Astrocyte of the hippocampus (primary cell): ENCODE measurements around the gene RNF225.
A peak's percentile ranks its signal among the peaks of the same experiment; 100 is the strongest.
"Not testable (repeated sequence)": the region's sequence is repeated elsewhere in the genome, so short reads cannot be mapped to it uniquely, and the experiment has no call there.

Source experiments
- DNase-seq: peaks from one replicate; pipeline ENCODE4 v3.0.0; 2011; ENCODE audit warnings: low read depth, low spot score

Gene RNF225

GRCh38 chr19:58362272-58362994, 33.0 kb upstream of the RNF225 start, which contains the start of gene ZNF497:
ZNF497 (minus strand) TSS chr19:58362751; CDS start chr19:58357635, 5,116 bp downstream.
- peak; percentile 99 for DNase-seq

GRCh38 chr19:58364146-58364545, 31.3 kb upstream of the RNF225 start:
- DNase-seq: no peak

DNA sequence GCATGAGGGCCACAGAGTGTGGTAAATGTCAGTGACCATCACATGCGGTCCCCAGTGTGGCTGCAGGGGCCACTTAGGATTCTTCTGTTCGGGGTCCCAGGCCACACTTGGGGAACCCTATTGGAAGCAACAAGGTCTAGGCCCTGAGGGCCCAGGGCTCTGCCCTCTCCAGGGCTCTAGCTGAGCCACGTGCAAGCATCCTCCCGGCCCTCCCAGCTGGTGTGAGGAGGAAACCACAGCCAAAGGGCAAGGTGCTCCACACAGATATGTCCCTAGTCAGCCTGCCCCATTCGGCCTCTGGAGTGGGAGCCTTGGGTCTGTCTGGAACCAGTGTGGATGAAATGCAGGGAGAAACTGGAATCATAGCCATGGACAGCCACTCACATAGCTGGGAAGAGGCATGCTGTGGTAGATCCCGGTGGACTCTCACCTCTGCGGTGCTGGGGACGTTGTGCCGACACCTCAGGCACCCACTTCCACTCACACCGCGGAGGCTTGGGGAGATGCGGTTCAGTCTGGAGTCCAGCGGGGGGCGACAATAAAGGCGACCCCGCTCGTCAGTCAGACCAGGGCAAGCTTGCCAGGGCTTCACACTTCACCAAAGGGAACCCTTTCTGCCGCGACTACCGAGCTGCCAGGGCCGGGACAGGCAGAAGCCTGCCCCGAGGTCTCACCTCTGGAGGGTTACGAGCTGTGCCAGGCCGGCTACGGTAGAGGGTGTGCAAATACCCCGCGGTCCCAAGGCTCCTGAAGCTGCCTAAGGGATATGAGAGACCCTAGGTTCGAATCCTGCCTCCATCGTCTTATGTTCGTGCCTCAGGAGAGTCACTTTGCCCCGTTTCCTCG, 28.6 kb upstream of the RNF225 start:
- DNase-seq: no peak

- no peak for DNase-seq
Observed at GRCh38 chr19:58367698-58368454, 27.6 kb upstream of the RNF225 start.

GRCh38 chr19:58368561-58369360, 26.7 kb upstream of the RNF225 start:
- no peak for DNase-seq

DNA sequence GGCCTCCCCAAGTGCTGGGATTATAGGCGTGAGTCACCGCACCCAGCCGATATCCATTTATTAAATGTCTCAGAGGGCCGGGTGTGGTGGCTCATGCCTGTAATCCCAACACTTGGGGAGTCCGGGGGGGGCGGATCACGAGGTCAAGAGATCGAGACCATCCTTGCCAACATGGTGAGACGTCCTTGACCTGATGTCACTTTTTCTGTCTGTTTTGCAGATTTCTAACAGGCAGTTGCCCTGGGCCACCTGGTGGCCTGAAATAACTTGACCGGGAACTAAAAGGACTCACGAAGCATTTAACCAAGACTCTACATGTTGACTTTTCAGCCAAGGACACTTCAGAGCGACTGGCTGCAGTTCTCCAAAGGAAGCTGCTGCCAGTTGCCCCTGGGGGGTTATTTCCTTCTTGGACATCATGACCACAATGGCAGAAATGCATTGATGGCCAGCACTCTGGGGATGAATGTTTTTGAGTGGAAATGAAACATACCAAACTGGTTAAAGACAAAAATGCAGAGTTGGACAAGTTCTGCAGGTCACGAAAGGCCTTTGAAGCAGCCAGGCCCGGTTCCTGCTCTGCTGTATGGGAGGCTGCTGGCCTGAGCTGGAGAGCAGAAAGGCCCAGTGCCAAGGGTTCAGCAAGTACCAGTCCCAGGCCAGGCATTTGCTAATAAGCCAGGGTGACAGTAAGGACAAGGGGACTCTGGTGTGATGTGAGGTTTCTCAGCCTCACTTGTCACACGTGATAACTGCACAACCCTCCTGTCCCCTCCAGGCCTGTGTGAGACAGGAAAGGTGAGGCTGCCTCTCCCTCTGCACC, 22.9 kb upstream of the RNF225 start:
- no peak for DNase-seq

- DNase-seq: no peak
Observed at GRCh38 chr19:58374200-58374599, 21.3 kb upstream of the RNF225 start.

DNA sequence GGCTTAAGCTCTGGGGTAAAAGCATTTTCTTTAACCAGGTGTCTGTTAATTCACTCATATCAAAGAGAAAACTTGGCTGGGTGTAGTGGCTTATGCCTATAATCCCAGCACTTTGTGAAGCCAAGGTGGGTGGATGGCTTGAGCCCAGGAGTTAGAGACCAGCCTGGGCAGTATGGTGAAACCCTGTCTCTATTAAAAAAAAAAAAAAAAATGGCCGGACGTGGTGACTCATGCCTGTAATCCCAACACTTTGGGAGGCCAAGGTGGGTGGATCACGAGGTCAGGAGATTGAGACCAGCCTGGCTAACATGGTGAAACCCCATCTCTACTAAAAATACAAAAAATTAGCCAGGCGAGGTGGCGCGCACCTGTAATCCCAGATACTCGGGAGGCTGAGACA, 18.7 kb upstream of the RNF225 start:
- not testable (repeated sequence) for DNase-seq

- DNase-seq: no peak
Observed at GRCh38 chr19:58379246-58379645, 16.2 kb upstream of the RNF225 start.

- DNase-seq: no peak
Observed at GRCh38 chr19:58380037-58380661, 15.3 kb upstream of the RNF225 start.

DNA sequence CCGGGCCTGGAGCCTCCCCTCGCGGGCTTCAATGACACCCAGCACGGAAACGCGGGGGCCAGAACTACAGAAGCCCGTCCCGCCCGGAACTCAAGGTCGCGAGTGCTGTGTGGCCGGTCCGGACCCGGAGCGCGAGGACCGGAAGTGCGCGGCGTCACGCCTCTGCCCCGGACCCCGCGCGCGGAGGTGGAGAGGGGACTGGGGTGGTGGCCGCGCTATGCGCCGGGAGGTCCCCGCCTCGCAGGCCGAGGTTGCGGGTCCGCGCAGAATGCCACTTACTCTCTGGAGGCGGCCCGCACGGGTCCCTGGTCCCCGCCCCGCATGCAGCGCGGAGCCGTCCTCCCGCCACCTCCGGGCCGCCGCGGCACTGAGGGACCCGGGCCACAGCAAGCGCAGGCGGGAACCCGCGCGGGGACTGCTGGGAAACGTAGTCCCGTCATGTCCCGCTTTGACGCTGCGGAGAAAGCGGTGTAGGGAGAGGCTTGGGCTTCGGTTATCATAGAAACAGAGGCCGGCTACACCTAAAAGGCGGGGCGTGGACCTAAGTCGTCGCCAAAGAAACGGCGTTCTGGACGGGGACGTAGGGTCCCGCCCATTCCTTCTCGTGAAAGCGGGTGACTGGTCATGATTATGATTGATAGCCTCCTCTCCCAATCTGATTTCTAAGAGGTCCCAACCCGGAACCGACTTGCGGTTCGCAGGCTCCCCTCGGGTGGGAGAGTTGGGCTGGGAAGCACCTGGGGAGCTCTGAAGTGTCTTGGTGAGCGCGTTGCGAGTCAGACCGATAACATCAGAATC, 14.6 kb upstream of the RNF225 start, which contains the start of gene ZNF837:
TSS of gene ZNF837 (minus strand) at position 369 of the 798 bp plus-strand sequence. CDS start 11,698 bp downstream, outside the sequence.
- peak; percentile 100 for DNase-seq

- no peak for DNase-seq
Observed at GRCh38 chr19:58381460-58382212, 13.8 kb upstream of the RNF225 start.

DNA sequence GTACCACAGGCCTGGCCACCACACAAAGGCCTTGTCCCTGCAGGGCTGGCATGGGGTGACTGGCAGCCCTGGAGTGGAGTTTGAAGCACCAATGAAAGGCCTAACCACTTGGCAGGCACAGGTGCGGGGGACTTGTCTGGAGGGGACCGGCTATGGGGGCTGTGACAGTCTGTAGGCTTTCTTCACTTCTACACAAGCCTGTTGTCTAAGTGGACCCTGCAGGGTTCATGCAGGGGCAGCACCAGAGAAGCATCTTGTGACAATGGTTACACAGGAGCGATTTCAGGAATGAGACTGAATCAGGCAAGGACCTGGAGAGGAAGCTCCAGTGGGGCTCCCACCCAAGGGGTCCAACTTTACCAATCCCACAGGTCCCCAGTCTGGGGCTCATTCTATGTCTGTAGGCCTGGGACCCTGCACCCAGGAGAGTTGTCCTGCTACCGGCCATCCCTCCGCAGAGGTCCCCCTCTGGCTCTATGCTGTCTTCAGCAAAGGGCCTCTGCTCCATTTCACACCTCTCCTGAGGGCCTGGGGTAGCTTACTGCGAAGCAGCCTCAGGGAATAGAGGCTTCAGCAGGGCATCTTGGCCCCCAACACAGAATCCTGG, 12.4 kb upstream of the RNF225 start:
- no peak for DNase-seq

DNA sequence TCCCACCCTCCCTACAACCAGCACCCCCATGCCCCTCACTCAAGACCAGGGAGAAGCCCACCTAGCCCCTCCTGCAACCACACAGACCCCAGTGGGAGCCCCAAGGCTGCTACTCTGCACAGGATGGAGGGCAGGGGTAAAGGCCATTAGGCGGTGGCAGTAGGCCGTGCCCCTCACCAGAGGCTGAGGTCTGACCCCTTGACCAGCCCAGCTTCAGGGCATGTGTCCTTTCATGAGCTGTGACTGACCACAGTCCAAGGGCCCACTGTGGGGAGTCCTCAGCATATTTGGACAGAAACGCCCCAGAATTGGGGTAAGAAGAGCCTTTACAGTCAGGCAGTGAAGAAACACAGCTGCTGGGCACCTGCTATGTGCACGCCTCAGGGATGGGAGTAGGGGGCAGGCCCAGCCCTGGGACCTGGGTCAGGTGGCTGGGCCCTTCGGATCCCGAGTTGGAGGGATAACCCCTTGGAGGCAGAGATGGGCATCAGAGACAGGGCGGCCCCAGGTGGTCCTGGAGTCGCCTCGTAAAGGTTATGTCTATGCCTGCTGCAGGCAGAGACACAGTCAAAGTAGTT, 10.1 kb upstream of the RNF225 start:
- no peak for DNase-seq

- DNase-seq: no peak
Observed at GRCh38 chr19:58385891-58386575, 9.4 kb upstream of the RNF225 start.

DNA sequence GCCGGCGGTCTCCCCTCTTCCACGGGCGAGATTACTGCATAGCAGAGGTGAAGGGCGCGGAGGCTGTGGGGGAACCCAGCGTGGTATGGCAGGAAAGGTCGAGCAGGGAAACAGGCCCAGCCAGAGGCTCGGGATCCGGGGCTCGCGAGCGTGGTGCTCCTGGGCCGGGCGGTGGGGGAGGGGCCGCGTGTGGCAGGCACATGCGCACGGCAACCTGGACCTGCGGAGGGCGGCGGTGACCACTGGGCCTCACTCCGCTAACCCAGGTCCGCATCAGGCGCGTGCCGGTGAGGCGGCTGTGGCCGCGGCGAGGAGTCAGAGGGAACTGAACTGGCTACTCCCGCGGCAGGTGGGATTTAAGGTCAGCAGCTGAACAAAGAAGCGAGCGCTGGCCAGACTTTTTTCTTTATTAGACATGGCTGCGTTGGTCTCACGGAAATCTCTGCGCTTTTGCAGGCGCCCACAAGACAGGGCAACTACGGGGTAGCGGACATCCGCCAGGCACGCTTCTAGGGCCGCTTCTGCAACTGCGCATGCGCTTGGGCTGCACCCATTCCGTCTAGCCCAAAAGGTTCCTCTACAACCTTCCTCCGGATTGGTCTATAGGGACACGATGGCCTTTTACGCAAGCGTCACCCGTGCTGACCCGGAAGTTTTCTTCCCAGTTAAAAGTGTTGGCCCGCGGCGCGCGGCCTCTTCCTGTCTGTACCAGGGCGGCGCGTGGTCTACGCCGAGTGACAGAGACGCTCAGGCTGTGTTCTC, 8.7 kb upstream of the RNF225 start, which contains the start of gene RPS5:
TSS of gene RPS5 (plus strand) at position 694 of the 762 bp plus-strand sequence. CDS start 869 bp downstream, outside the sequence.
- DNase-seq: peak; percentile 99
